Suprapubic skin (tissue), 4 donors: ENCODE data around the gene WNT9B.

Experiments
- EP300 ChIP-seq: sonication (generic); formaldehyde crosslinking; IDR thresholded peaks from one replicate; pipeline ENCODE4 v1.6.1; 2017; ENCODE audit warnings: antibody characterized with exemption
- POLR2A ChIP-seq, 2 donors: fragments of 450-650 bp; IDR thresholded peaks; one replicate each; pipeline ENCODE4 v1.6.1; 2017; ENCODE audit warnings: antibody characterized with exemption in 2 of 2, mild to moderate bottlenecking in 2 of 2, moderate library complexity in 2 of 2
- POLR2AphosphoS5 ChIP-seq, 3 donors: sonication (generic); formaldehyde crosslinking; IDR thresholded peaks; one replicate each; pipeline ENCODE4 v1.6.1; 2017; ENCODE audit warnings: antibody characterized with exemption in 3 of 3
- TF ChIP-seq, protein P1 (sequence below), 2 donors: fragments of 200-600 bp in 1 of 2; fragments of 450-650 bp in 1 of 2; sonication (generic) in 1 of 2; IDR thresholded peaks; one replicate each; pipeline ENCODE4 v1.5.1; 2016 to 2019; ENCODE audit warnings: antibody characterized with exemption in 2 of 2, mild to moderate bottlenecking in 1 of 2, moderate library complexity in 1 of 2

DNA sequence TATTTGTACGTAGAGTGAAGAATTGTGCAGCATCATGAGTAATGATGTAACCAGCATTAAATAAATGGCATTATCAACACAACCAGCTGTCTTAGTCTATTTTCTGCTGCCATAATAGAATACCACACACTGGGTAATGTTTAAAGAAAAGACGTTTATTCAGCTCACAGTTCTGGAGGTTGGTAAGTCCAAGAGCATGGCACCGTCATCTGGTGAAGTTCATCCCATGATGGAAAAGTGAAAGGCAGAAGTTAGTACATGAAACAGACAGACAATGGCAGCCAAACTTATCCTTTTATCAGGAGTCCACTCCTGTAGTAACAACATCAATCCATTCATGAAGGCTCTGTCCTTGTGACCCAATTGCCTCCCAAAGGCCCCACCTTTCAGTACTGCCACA, 65.2 kb downstream of the WNT9B start:
- TF ChIP-seq EP300 (no peak), POLR2A (IDR thresholded peaks at IDR 0.05) (no peak), POLR2AphosphoS5 (IDR thresholded peaks at IDR 0.05) (no peak)
- TF ChIP-seq, protein P1, sequence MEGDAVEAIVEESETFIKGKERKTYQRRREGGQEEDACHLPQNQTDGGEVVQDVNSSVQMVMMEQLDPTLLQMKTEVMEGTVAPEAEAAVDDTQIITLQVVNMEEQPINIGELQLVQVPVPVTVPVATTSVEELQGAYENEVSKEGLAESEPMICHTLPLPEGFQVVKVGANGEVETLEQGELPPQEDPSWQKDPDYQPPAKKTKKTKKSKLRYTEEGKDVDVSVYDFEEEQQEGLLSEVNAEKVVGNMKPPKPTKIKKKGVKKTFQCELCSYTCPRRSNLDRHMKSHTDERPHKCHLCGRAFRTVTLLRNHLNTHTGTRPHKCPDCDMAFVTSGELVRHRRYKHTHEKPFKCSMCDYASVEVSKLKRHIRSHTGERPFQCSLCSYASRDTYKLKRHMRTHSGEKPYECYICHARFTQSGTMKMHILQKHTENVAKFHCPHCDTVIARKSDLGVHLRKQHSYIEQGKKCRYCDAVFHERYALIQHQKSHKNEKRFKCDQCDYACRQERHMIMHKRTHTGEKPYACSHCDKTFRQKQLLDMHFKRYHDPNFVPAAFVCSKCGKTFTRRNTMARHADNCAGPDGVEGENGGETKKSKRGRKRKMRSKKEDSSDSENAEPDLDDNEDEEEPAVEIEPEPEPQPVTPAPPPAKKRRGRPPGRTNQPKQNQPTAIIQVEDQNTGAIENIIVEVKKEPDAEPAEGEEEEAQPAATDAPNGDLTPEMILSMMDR (IDR thresholded peaks at IDR 0.05): no peak
